Esophagus mucosa (tissue), 1 donor: ENCODE measurements around the gene EIF2A. TPM values are rescaled to one million over a fixed set of nuclear protein-coding genes. Genes with fewer than 3 reads are reported as not detected.
A peak's percentile ranks its signal among the peaks of the same experiment; 100 is the strongest.
"Not testable (repeated sequence)": the region's sequence is repeated elsewhere in the genome, so short reads cannot be mapped to it uniquely, and the experiment has no call there.

ENCODE experiments used
- ATAC-seq: fragments of 200-7000 bp; cut with Tn5 transposase; one replicate; pipeline ENCODE4 v1.9.1; 2020
- total RNA-seq: library from RNA; stranded (reverse); gene quantifications from one replicate; pipeline ENCODE4 v1.2.4, GENCODE V29; 2023
- donor health status: DM: yes; HTN: yes; CAD: no.

EIF2A gene
- total RNA-seq, 1 donor from 2014 or later = 69.0 TPM

DNA sequence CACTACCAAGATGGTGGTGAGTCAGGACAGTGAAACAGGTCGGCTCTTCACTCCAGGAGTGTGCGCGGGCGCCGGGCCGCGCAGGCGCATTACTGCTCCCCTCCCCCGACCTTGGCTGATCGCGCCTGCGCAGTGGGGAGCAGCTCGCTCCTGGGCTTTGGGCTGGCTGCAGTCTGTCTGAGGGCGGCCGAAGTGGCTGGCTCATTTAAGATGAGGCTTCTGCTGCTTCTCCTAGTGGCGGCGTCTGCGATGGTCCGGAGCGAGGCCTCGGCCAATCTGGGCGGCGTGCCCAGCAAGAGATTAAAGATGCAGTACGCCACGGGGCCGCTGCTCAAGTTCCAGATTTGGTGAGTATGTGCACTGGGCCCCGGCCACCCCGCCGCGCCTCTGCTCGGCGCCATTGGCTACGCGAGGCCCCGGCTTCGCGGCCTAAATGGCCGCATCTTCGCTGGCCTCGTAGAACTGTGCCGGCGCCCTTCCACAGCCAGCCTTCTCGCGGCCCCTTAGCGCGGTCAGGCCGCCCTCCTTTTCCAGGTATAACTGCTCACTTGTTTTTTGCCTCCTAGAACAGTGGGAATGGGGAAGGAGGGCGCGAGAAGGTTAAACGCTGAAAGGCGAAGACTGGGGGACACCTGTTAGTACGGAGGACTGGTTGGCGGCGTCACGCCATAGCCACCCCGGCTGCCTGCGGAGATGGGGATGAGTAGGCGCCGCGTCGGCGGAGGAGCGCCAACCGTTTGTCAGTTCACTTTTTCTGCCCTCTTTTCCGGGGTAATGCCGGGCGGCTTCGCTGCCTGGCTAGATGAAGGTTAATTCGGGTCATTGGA lies 56.8 kb downstream of the EIF2A start, which contains the start of gene SELENOT:
SELENOT (plus strand) TSS at position 169 of the 827 bp plus-strand sequence; CDS start at position 211, 42 bp downstream.
- peak; percentile 96 for ATAC-seq

DNA sequence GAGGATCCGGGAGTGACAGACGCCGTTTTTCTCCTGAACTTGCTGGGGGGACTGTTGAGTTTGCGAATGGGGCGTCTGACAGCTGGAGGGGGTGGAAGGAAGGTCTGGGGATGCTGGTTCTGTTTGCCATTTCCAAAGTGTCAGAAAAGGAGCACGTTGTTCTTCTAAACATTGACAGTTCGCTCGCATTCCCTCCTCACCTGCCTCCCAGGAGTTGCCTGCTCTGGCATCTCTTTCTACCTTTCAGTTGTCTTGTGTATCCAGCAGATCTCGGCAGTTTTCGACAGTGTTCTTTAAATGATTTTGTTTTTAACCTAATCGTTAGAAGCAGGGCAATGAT lies 57.4 kb downstream of the EIF2A start:
- ATAC-seq = no peak

DNA sequence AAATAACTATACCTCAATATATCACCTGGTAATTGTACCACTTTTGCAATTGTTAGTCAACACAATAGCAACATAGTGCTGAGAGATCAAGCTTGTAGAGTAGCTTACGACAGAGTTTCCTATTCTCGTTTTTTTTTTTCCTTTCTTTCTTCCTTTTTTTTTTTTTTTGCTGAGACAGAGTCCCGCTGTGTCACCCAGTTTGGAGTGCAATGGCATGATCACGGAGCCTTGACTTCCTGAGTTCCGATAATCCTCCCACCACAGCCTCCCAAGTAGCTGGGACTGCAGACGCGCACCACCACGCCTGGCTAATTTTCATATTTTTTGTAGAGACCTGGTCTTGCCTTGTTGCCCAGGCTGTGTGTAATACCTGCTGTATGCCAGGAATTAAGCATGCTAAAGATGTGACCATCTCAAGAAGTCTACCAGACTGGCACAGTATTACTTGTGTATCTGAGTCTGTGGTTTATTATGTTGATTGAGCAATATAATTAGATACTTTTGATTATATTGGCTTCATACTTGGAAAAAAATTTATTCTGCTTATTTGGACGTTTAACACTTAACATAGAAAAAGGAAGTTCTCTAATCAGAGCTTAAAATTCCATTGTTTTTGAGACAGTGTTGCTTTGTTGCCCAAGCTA lies 59.5 kb downstream of the EIF2A start:
- no peak for ATAC-seq

DNA sequence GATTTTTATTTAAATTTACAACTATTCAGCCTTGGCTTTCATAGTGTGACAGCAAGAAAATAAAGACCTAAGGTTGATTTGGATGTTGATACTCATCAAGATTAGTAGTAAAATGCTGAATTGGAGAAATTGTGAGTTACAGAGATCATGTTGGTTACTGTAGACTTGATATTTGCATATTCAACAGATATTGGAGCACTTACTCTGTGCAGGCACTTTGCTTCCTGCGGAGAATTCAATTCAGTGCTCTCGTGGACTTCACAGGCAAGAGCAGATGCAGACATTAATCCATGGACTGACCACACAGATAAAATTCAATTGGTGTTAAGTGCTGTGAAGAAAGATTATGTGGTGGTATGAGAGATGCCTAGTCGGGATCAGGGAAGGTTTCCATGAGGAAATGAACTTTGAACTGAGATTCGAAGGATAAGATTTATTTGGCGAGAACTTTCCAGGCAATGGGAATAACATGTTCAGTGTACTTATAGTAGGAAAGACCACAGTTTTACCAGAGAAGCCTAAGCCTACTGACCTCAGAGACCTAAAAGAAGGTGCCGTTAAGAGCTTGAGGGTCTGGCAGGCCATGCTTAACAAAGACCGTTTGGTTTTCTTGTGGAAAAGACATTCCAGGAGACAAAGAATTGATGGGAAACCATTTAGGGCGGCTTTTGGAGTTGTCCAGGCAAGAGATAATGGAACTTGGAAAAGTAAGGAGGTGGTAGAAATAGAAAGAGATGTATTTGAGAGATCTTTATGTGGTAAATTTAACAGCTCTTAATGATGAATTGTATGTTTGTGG lies 60.9 kb downstream of the EIF2A start:
- no peak for ATAC-seq

DNA sequence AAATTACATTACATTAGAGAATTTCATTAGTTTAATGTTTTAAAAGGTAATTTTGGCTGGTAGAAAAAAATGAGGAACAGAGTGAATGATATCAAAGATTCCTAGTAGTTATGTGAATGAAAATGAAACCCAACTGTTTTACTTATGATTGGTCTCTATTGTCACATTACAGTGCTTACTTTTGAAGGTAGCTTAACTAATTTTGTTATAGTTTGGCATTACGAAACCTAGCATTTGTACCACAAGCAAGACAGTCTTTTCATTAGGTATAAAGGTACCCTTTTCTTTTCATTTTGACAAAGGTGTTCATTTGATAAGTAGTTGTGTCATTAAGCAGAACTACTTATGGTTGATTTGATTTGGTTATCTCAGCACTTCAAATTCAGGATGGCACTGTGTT lies 63.4 kb downstream of the EIF2A start:
- ATAC-seq = no peak

DNA sequence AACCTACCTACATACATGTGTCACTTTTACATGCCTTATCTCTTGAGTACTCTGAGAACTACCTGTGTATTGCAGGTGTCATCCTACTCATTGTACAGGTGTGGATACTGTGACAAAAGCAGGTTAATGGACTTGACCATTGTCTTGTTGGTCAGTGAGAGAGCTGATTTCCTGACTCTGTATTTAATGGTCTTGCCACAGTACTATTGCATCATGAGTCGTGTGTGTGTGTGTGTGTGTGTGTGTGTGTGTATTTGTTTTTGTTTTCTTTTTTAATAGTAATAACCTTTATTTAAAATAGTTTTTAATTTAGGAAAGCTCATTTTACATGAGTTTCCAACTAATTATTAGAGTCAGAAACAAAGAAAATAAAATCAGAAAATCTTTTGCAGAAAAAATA lies 64.2 kb downstream of the EIF2A start:
- no peak for ATAC-seq

DNA sequence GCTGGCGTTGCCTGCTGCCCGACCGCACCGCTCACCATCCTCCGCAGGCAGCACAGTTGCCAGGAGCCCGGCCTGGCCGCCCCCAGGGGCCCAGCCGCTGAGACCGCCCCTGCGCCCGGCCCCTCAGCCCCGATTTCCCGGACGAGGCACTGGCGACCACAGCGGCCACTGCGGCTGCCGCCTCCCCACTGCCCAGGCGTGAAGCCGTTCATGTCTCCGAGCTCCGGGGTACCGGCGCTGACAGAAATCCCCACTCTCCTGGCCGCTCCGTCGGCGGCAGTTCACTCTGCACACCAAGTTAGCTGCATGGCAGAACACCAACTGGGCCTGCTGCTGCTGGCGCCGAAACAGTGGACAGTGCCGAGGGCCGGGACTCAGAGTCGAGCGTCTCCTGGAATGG lies 65.1 kb downstream of the EIF2A start:
- no peak for ATAC-seq

DNA sequence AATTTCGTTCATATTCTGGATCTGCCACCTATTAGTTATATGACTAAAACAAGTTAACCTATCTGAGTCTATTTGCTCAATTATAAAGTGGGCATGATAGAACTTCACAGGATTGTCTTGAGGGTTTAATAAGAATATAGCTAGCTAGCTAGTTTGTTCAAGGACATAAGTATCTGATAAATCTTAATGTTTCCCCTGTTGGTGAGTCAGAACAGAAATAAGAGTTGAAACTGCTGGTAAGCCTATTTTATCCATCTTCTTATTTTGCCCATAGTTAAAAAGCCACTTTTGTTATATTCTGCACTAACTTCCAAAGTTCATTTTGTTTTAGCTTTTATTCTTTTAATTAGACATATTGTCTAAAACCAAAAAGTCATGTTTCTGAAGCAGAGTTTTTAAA lies 65.9 kb downstream of the EIF2A start:
- no peak for ATAC-seq

DNA sequence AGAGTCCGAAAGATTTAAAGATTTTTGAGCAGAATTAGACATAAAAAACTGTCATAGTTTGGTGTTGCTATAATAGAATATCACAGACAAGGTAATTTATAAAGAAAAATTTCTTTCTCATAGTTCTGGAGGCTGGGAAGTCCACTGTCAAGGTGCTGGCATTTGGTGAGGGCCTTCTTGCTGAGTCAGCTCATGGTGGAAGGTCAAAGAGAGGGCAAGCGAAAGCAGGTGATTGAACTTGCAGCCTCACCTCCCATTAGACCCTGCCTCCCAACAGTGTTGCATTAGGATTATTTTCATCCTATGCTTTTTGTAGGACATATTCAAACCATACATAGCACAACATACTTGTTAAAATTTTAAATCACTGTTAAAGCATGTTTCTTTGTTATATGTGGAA lies 66.4 kb downstream of the EIF2A start:
- no peak for ATAC-seq

DNA sequence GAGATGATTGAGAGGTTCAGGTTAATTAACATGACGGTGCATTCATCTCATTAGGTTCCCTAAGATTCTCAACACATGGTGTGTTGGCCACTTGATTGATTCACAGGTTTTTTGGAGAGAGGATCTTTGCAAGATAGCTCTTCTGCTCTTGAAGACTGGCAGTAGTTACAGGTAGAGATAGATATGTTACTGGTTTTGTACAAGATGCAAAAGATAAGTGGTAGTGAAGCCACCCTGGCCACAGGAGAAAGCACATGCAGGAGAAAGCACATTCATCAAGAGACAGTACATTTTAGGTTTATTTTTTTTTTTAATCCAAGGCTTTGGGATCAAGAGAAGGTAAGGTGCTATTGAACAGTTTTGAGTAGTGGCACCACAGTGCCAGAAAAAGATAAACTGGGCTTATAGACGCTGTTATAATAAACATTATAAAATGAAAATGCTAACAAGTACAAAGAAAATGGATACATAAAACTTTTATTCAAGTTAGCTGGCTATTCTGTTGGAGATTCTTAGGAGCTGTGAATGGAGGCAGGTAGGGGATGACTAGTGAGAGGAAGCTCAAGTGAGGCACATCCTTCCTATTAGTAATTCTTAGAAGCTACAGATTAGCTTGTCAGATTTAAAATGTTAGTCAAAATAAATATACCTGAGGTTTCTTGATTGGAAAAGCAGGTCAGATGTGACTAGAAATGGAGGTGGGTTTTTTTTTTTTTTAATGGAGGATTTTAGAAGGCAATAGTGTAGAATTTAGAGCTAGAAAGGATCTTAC lies 67.3 kb downstream of the EIF2A start:
- ATAC-seq = no peak

DNA sequence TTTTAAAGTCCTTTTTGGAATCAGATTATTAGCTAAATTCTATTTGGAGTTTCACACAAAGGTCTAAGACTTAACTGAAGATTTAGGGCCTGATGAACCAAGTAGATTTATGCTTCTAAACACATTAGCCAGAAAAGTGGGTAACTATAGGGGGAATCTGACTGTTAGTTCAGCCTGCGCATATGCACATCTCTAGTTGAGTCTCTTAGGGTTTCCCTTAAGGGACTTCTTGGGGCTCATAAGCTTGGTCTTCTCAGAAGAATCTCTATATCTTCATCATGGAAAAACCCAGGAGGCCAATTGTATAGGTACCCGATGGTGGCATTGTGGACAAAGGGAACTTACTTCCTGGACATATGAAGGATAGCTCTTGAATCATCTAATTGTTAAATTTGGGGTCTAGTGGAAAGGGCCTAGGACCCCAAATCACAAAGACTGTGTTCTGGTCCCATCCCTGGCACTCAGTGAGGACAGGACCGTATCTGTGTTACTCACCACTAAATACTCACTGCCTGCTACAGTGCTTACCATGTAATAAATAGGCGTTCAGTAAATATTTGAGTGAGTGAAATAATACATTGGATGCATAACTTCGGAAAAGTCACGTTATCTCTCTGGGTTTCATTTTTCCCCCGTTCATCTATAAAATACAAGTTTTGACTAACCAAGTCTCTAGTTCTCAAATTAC lies 73.6 kb downstream of the EIF2A start:
- no peak for ATAC-seq

DNA sequence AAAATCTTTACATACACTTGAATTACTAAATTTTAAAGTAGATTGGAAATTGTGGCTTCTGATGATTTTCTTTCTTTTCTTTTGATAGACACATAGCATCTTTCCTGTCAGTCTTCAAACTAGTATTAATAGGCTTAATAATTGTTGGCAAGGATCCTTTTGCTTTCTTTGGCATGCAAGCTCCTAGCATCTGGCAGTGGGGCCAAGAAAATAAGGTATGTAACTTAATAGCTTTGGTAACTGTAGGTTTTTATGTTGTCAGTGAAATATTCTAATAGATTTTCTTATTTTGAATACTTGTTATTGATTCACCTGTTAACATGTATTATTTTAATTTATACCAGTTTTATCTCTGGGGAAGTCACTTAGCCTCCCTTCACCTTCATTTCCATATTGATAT lies 76.4 kb downstream of the EIF2A start:
- not testable (repeated sequence) for ATAC-seq

DNA sequence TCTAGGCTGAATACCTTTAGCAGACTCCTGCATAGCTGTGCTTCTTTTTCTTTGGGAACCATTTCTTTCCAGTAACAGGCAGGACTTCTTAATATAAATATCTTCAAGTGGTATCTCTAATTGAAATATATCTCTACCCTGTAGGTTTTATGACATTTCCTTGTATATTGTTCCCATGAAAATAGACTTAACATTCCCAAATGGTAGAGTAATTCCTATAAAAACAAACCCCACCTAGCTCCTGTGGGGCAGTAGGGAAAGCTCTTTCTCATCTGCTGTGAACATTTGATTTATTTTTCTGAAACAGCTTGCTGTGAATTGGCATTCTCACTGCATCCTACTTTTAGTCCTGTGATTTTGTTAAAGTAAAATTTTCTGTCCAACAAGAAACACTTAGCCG lies 77.4 kb downstream of the EIF2A start:
- no peak for ATAC-seq

DNA sequence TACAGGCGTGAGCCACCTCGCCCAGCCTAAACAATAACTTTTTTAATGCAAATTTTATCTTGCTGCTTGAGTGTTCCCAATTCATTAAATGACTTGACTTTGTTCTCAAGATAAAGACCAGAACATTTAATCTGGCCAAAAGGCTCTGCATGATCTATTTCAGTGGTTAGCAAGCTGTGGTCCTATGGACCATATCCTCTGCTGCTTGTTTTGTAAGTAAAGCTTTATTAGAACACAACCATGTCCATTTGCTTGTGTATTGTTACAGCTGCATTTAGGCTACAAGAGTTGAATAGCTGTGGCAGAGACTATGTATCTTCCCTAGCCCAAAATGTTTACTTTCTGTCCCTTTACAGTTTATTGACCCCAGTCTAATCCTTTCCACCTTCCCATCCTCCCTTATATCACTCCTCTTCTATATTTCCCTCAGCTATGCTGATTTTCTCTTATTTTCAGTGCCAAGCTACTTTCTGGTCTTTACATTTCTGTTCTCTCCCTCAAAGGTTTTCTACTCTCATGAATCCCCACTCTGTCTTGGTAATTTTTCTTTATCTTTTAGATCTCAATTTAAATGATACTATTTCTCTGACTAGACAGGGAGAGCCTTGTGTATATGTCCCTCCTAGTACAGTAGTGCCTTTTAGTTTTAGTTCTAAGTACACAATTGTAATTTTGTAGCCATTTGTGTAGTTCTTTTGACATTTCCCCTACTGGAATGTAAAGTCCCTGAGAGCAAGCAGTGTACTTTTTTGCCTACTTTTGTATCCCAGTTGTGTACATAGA lies 79.8 kb downstream of the EIF2A start:
- no peak for ATAC-seq

DNA sequence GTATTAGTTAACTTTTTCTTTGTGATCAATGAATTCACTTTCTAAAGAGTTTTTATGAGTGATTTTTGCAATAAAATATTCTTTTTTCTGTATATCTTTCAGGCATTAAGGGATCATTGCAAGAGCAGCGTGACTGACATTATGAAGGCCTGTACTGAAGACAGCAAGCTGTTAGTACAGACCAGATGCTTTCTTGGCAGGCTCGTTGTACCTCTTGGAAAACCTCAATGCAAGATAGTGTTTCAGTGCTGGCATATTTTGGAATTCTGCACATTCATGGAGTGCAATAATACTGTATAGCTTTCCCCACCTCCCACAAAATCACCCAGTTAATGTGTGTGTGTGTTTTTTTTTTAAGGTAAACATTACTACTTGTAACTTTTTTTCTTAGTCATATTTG lies 81.0 kb downstream of the EIF2A start:
- no peak for ATAC-seq

DNA sequence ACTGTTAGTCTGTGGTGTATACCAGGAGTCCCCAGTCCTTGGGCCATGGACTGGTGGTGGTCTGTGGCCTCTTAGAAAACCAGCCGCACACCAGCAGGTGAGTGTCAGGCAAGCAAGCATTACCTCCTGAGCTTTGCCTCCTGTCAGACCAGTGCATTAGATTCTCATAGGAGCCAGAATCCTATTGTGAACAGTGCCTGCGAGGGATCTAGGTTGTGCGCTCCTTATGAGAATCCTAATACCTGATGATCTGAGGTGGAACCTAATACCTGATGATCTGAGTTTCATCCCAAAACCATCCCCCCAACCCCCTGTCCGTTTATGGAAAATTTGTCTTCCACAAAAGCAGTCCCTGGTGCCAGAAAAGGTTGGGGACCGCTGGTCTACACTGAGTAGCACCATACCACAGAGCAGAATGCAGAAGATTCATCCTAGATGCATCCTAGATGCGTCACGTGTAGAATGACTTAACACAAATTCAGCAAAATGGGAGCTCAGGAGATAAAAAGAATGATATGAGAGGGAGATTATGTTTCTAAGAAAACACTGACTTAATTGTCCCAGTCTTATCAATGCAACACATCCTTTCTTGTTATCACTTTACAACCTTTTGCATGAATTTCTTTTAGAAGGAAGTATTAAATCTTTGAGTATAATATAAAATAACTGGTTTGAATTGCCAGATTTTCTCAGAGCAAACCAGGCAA lies 85.1 kb downstream of the EIF2A start:
- no peak for ATAC-seq

DNA sequence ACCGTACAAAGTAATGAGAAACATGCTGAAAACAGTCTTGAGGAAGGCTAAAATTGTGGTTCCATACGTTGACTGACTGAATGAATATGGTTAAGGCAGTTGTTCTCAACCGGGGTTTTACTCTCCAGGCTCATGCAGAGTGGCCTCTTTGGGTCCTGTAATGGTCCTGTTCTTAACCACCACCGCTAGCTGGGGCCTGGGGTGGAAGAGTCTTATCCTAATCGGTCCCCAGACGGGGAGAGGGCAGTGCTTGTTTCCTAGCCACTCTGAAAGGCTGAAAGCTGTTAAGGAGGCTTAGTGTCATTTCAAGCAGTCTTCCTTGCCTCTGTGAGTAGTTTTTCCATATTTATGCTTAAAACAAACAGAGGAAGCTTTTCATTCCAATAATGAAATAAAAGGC lies 88.5 kb downstream of the EIF2A start:
- ATAC-seq = no peak

DNA sequence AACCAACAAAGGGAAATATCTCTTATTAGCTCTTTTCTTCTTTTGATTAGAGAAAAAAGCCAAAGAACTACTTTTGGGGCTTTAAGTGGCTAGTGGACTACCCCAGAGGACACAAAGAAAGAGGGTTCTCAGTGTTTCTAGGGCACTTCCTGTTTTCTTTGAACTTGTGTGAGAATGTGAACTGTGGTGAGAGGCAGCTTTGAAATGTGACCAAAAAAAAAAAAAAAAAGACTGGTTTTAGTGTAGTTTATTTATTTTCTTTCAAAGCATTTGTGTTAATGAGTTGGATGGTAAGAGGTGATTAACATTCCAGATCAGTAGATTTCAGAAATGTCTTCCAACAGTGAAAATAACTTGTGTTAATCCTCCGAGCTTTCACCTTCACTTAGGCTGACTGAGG lies 88.9 kb downstream of the EIF2A start:
- no peak for ATAC-seq
